PFSK-1 (cell line): ENCODE data around the gene FRMD4A.

Source experiments
- FOXP2 ChIP-seq: optimal IDR thresholded peaks from 2 replicates; pipeline ENCODE3; 2011; ENCODE audit warnings: borderline replicate concordance, control low read depth, inconsistent platforms; ENCODE audit not compliant: insufficient read depth; ENCODE audit errors: extremely low read length, extremely low read depth
- POLR2AphosphoS5 ChIP-seq: IDR thresholded peaks from 2 replicates; pipeline ENCODE4 v1.6.1; 2012; ENCODE audit warnings: low read depth, mild to moderate bottlenecking, control low read depth, low read length, moderate library complexity
- SIN3A ChIP-seq: IDR thresholded peaks from 2 replicates; pipeline ENCODE4 v1.6.1; 2012; ENCODE audit warnings: mild to moderate bottlenecking, low read length, moderate library complexity, borderline replicate concordance; ENCODE audit not compliant: insufficient read depth
- TAF1 ChIP-seq: IDR thresholded peaks from 2 replicates; pipeline ENCODE4 v1.6.1; 2012; ENCODE audit warnings: low read length, control low read depth, borderline replicate concordance; ENCODE audit not compliant: insufficient read depth
- TF ChIP-seq, protein P1 (sequence below), 2 experiments: IDR thresholded peaks; 2 replicates each; pipeline versions ENCODE4 v1.6.1 to v1.8.0; 2011 to 2012; ENCODE audit warnings: low read depth in 2 of 2, low read length in 2 of 2, control low read depth in 1 of 2, inconsistent platforms in 1 of 2, mild to moderate bottlenecking in 1 of 2, moderate library complexity in 1 of 2; ENCODE audit not compliant: insufficient read depth in 1 of 2

Gene FRMD4A

DNA sequence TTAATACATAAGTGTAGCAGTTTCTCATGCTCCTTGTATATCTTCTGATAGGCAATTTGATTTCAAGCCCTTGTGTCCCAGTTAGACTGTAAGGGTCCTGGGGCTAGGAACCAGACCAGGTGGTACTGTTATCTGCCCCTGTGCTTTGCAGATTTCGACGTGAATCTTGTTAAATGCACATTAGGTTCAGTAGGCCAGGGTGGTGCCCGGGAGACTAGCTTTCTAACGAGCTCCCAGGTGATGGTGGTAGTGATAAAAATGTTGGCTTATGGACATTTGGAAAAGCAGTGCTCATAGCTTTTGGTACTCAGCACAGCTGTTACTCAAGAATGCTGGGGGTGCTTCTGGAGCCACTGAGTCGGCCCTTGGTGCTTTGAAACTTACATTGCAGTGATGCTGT is 679.8 kb downstream of the FRMD4A start:
- TF ChIP-seq FOXP2 (no peak), TAF1 (no peak), POLR2AphosphoS5 (no peak), SIN3A (no peak)
- TF ChIP-seq, protein P1, sequence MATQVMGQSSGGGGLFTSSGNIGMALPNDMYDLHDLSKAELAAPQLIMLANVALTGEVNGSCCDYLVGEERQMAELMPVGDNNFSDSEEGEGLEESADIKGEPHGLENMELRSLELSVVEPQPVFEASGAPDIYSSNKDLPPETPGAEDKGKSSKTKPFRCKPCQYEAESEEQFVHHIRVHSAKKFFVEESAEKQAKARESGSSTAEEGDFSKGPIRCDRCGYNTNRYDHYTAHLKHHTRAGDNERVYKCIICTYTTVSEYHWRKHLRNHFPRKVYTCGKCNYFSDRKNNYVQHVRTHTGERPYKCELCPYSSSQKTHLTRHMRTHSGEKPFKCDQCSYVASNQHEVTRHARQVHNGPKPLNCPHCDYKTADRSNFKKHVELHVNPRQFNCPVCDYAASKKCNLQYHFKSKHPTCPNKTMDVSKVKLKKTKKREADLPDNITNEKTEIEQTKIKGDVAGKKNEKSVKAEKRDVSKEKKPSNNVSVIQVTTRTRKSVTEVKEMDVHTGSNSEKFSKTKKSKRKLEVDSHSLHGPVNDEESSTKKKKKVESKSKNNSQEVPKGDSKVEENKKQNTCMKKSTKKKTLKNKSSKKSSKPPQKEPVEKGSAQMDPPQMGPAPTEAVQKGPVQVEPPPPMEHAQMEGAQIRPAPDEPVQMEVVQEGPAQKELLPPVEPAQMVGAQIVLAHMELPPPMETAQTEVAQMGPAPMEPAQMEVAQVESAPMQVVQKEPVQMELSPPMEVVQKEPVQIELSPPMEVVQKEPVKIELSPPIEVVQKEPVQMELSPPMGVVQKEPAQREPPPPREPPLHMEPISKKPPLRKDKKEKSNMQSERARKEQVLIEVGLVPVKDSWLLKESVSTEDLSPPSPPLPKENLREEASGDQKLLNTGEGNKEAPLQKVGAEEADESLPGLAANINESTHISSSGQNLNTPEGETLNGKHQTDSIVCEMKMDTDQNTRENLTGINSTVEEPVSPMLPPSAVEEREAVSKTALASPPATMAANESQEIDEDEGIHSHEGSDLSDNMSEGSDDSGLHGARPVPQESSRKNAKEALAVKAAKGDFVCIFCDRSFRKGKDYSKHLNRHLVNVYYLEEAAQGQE (IDR thresholded peaks at IDR 0.05; ENCODE audit: insufficient read depth in 1 of 2, low read depth in 2 of 2, low read length in 2 of 2): no peak

DNA sequence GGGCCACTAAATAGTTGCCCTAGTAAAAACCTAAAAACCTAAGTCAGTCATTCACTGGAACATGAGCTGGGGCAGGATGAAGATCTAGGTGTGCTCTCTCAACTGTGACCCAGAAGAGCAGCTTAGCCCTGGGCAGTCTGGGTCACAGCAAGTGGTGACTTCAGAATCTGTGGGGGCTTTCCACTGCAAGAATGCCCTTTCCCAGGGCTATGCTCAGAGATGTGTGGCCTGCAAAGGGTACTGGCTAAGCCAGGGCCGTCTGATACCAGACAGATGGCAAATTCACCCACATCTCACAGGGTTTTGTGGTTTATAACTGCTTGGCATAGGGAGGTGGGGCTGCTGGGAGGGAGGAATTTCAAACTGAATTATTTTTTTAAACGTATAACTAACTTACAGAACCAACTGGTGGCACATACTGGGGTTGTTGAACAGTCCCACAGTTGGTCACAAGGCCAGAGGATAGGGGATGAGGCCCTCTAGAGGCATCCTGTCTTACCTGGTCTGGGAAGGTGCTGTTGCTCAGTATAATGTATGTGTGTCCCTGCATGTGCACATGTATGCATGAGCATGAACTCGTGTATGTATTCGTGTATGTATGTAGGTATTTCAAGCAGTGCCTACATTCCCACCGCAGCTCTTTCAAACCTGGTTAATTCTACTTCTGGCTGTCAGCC is 680.7 kb downstream of the FRMD4A start:
- TF ChIP-seq TAF1 (no peak), SIN3A (no peak), POLR2AphosphoS5 (no peak), FOXP2 (no peak)
- TF ChIP-seq, protein P1 (IDR thresholded peaks at IDR 0.05; ENCODE audit: insufficient read depth in 1 of 2, low read depth in 2 of 2, low read length in 2 of 2): no peak

DNA sequence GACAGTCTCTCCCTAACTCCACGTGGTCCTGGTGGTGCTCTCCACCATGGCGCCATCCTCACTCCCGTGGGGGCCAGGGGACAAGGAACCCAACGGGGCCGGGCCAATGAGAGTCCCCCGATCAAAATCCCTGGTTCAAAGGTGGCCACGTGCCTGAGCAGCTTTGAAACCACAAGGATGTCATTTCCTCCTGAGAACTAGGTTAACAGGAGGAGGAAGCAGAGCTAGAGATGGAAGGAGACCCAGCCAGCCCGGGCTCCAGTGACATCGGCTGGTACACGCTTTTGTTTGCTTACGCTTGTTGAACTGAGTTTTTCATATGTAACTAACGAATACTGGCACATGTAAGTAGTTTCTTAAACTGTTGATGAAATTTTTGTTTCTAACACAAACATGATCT is 682.3 kb downstream of the FRMD4A start:
- TF ChIP-seq TAF1: no peak
- no peak for TF ChIP-seq FOXP2
- no peak for TF ChIP-seq POLR2AphosphoS5
- TF ChIP-seq SIN3A: no peak
- TF ChIP-seq, protein P1 (IDR thresholded peaks at IDR 0.05; ENCODE audit: insufficient read depth in 1 of 2, low read depth in 2 of 2, low read length in 2 of 2): no peak

DNA sequence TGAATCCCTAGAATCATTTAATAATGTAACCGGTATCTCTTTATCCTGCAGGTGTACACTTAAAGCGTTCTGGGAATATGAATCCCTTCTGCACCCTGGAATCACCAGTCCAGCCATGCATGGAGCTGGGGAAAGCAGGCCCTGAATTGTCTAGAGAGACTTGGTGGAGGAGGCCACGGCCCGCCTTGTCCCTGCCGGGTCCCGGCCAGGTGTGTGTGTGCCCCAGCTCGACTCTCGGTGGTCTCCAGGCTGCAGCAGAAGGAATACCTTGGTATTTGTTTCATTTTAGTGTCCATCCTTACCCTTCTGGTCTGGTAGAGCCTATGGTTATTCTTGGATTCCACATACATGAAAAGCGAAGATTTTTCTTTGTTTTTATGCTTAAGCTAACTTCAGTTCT is 685.9 kb downstream of the FRMD4A start:
- TF ChIP-seq, protein P1 (IDR thresholded peaks at IDR 0.05; ENCODE audit: insufficient read depth in 1 of 2, low read depth in 2 of 2, low read length in 2 of 2): no peak
- TF ChIP-seq SIN3A (no peak), FOXP2 (no peak), TAF1 (no peak), POLR2AphosphoS5 (no peak)

- TF ChIP-seq, protein P1 (IDR thresholded peaks at IDR 0.05; ENCODE audit: insufficient read depth in 1 of 2, low read depth in 2 of 2, low read length in 2 of 2): no peak
- TF ChIP-seq POLR2AphosphoS5: no peak
These were observed 687.7 kb downstream of the FRMD4A start for GRCh38 chr10:13643016-13643415.
